GM12873 (cell line): Measurements from ENCODE around the gene ZNF618.

Experiments used
- CTCF ChIP-seq: IDR thresholded peaks from 2 replicates; pipeline ENCODE4 v1.5.1; 2012; ENCODE audit warnings: low read depth, mild to moderate bottlenecking, moderate library complexity, low read length, control low read depth; ENCODE audit not compliant: insufficient read depth; ENCODE audit errors: missing control alignments

Gene ZNF618

GRCh38 chr9:114011313-114011712, 135.2 kb downstream of the ZNF618 start:
- no peak for TF ChIP-seq CTCF

- no peak for TF ChIP-seq CTCF
Observed at GRCh38 chr9:114012126-114012525, 136.0 kb downstream of the ZNF618 start.

GRCh38 chr9:114014044-114014443, 137.9 kb downstream of the ZNF618 start:
- TF ChIP-seq CTCF, result no peak

- no peak for TF ChIP-seq CTCF
Observed at GRCh38 chr9:114015607-114016006, 139.5 kb downstream of the ZNF618 start.

- TF ChIP-seq CTCF, result no peak
Observed at GRCh38 chr9:114016101-114016500, 140.0 kb downstream of the ZNF618 start.

- no peak for TF ChIP-seq CTCF
Observed at GRCh38 chr9:114016629-114017423, 140.7 kb downstream of the ZNF618 start.

GRCh38 chr9:114017741-114018715, 141.9 kb downstream of the ZNF618 start:
- no peak for TF ChIP-seq CTCF
